GM12878 (cell line): Measurements from ENCODE around the gene IL22RA2. TPM values are rescaled to one million over a fixed set of nuclear protein-coding genes. Genes with fewer than 3 reads are reported as not detected.

Source experiments
- ATAC-seq: fragments of 200-7000 bp; cut with Tn5 transposase; 3 replicates; pipeline ENCODE4 v1.9.1; 2020; ENCODE audit warnings: mild to moderate bottlenecking, moderate library complexity
- BruUV-seq: library from RNA; stranded (reverse); fragments of 400-500 nt; replicated peaks from 2 replicates; lab custom pipeline; 2021; lab: Mats Ljungman, UMichigan
- CTCF ChIA-PET: fragments of 300-600 bp; sonication (Branson Sonifier 250); formaldehyde crosslinking; extraction: SDS; loops from one replicate; lab custom pipeline; 2021; ENCODE audit warnings: inconsistent platforms; lab: Yijun Ruan, JAX
- POLR2A ChIA-PET: fragments of 350-600 bp; formaldehyde crosslinking; extraction: SDS; loops from one replicate; lab custom pipeline; 2021; ENCODE audit warnings: inconsistent platforms; lab: Charles Lee
- RAD21 ChIA-PET: fragments of 300-600 bp; sonication (Branson Sonifier 250); formaldehyde crosslinking; loops from one replicate; lab custom pipeline; 2023; ENCODE audit warnings: antibody characterized with exemption; ENCODE audit not compliant: unreplicated experiment; lab: Charles Lee
- SMC1A ChIA-PET: fragments of 300-600 bp; sonication (Branson Sonifier 250); formaldehyde crosslinking; loops from one replicate; lab custom pipeline; 2023; ENCODE audit not compliant: unreplicated experiment, uncharacterized antibody; lab: Charles Lee
- DNase-seq: peaks from one replicate; pipeline ENCODE4 v3.0.0-alpha.2; 2011; ENCODE audit warnings: low read depth, low spot score
- FAIRE-seq: peaks from 3 replicates; lab custom pipeline; 2011; peaks lifted over from hg19 to GRCh38; lab: Jason Lieb, UNC
- H2AFZ ChIP-seq: 2 replicates; pipeline ENCODE4 v1.6.0; 2011; ENCODE audit warnings: low read depth, low read length, control low read depth; ENCODE audit not compliant: control insufficient read depth
- H3K27ac ChIP-seq: 2 replicates; pipeline ENCODE4 v1.5.1; 2011; ENCODE audit warnings: control low read depth; ENCODE audit not compliant: control insufficient read depth, insufficient read depth
- H3K27me3 ChIP-seq, 2 experiments: replicated peaks in 1 of 2; 2 replicates each; pipeline versions ENCODE4 v1.6.0 to v1.6.1; 2011; ENCODE audit warnings: low read length in 1 of 2; ENCODE audit not compliant: control insufficient read depth in 2 of 2, insufficient read depth in 2 of 2
- H3K36me3 ChIP-seq, 2 experiments: 2 replicates each; pipeline ENCODE4 v1.5.1; 2011; ENCODE audit warnings: low read length in 1 of 2; ENCODE audit not compliant: control insufficient read depth in 2 of 2, insufficient read depth in 2 of 2
- H3K4me1 ChIP-seq: 2 replicates; pipeline ENCODE4 v1.6.1; 2011; ENCODE audit warnings: mild to moderate bottlenecking, low read length, moderate library complexity, mixed read lengths; ENCODE audit not compliant: control insufficient read depth, insufficient read depth
- H3K4me2 ChIP-seq: 2 replicates; pipeline ENCODE4 v1.6.0; 2011; ENCODE audit warnings: control low read depth; ENCODE audit not compliant: control insufficient read depth, insufficient read depth
- H3K4me3 ChIP-seq: fragments of 200-600 bp; sonication (generic); 2 replicates; pipeline ENCODE4 v1.5.1; 2016
- H3K79me2 ChIP-seq: 2 replicates; pipeline ENCODE4 v1.6.0; 2011; ENCODE audit warnings: low read length; ENCODE audit not compliant: control insufficient read depth, insufficient read depth
- H3K9ac ChIP-seq: 2 replicates; pipeline ENCODE4 v1.8.0; 2011; ENCODE audit warnings: low read length, control low read depth, mixed read lengths; ENCODE audit not compliant: control insufficient read depth, insufficient read depth
- H3K9me3 ChIP-seq: replicated peaks from 3 replicates; pipeline ENCODE4 v1.5.1; 2011; ENCODE audit warnings: mild to moderate bottlenecking, low read length; ENCODE audit not compliant: control insufficient read depth, insufficient read depth
- H4K20me1 ChIP-seq: 2 replicates; pipeline ENCODE4 v1.6.0; 2011; ENCODE audit not compliant: control insufficient read depth, insufficient read depth
- BCL11A ChIP-seq: IDR thresholded peaks from 2 replicates; pipeline ENCODE4 v1.6.1; 2011; ENCODE audit warnings: low read depth, low read length
- BCL3 ChIP-seq: IDR thresholded peaks from 2 replicates; pipeline ENCODE4 v1.6.1; 2011; ENCODE audit warnings: borderline replicate concordance, low read depth, mild to moderate bottlenecking, moderate library complexity, low read length; ENCODE audit not compliant: insufficient read depth, poor library complexity, severe bottlenecking
- CEBPZ ChIP-seq: fragments of 150-350 bp; IDR thresholded peaks from 2 replicates; pipeline ENCODE4 v1.6.1; 2016; ENCODE audit warnings: low read depth, low read length
- CREB1 ChIP-seq: IDR thresholded peaks from 2 replicates; pipeline ENCODE4 v1.6.1; 2012; ENCODE audit warnings: low read depth, mild to moderate bottlenecking, inconsistent platforms
- CREM ChIP-seq: IDR thresholded peaks from 2 replicates; pipeline ENCODE4 v1.6.1; 2014; ENCODE audit warnings: antibody characterized with exemption, low read depth
- GABPA ChIP-seq: IDR thresholded peaks from 2 replicates; pipeline ENCODE4 v1.6.1; 2014; ENCODE audit warnings: antibody characterized with exemption, low read depth, mild to moderate bottlenecking, inconsistent platforms
- IKZF2 ChIP-seq, 2 experiments: fragments of 450-650 bp; IDR thresholded peaks; 2 replicates each; pipeline ENCODE4 v1.6.1; 2017; ENCODE audit warnings: mild to moderate bottlenecking in 2 of 2, moderate library complexity in 2 of 2
- IRF4 ChIP-seq: IDR thresholded peaks from 2 replicates; pipeline ENCODE4 v1.6.1; 2011; ENCODE audit warnings: low read depth, low read length
- POU2F2 ChIP-seq: IDR thresholded peaks from 3 replicates; pipeline ENCODE4 v1.6.1; 2011; ENCODE audit warnings: low read depth, mild to moderate bottlenecking, low read length, borderline replicate concordance
- RBBP5 ChIP-seq: fragments of 200-600 bp; sonication (generic); conservative IDR thresholded peaks from 2 replicates; pipeline ENCODE4 v1.6.1; 2016
- RELB ChIP-seq: fragments of 450-650 bp; IDR thresholded peaks from 2 replicates; pipeline ENCODE4 v1.6.1; 2017; ENCODE audit warnings: low read depth, mild to moderate bottlenecking, moderate library complexity
- REST ChIP-seq: IDR thresholded peaks from 2 replicates; pipeline ENCODE4 v1.6.1; 2012; ENCODE audit warnings: mild to moderate bottlenecking, low read depth, low read length
- SUZ12 ChIP-seq: fragments of 200-600 bp; sonication (generic); IDR thresholded peaks from one replicate; pipeline ENCODE4 v1.6.1; 2018; ENCODE audit warnings: antibody characterized with exemption, mild to moderate bottlenecking; ENCODE audit not compliant: unreplicated experiment
- WRNIP1 ChIP-seq: IDR thresholded peaks from 2 replicates; pipeline ENCODE4 v1.6.1; 2011; ENCODE audit warnings: low read depth, low read length, improper control_type of control experiment, borderline replicate concordance
- ZBED1 ChIP-seq: IDR thresholded peaks from 2 replicates; pipeline ENCODE4 v1.6.1; 2016; ENCODE audit warnings: borderline replicate concordance
- ZNF217 ChIP-seq: fragments of 450-650 bp; IDR thresholded peaks from 2 replicates; pipeline ENCODE4 v1.6.1; 2017; ENCODE audit warnings: antibody characterized with exemption, mild to moderate bottlenecking
- in situ Hi-C: fragments of 300-500 bp; cut with MboI; formaldehyde crosslinking; loops from 9 replicates; pipeline ENCODE4 v1.14.3; 2018; ENCODE audit warnings: mixed read lengths
- intact Hi-C: fragments of 100-400 bp; cut with micrococcal nuclease; formaldehyde crosslinking; loops from one replicate; pipeline ENCODE4 v1.14.2; 2022; ENCODE audit not compliant: unreplicated experiment
- polyA plus RNA-seq, 11 experiments: library from polyadenylated mRNA; depleted of rRNA in 4 of 11; unstranded in 6 of 11; stranded (reverse) in 5 of 11; fragments of >200 nt; fragmentation: Nextera tagmentation in 4 of 11; fragmentation: Illumina TruSeq in 1 of 11; extraction: Ambion mirVana in 4 of 11; extraction: Trizol in 1 of 11; gene quantifications; 1 replicate in 1 of 11; 2 replicates in 10 of 11; pipeline versions ENCODE4 v1.2.1 to v1.2.3, GENCODE V29; 2011 to 2016; ENCODE audit warnings: inconsistent platforms in 2 of 11, missing spikeins in 2 of 11, low read depth in 1 of 11
- total RNA-seq, 4 experiments: library from RNA; depleted of rRNA in 3 of 4; stranded (reverse); fragments of >200 nt in 3 of 4; fragmentation: Illumina TruSeq in 1 of 4; extraction: Trizol in 1 of 4; gene quantifications; 2 replicates each; pipeline versions ENCODE4 v1.2.1 to v1.2.3, GENCODE V29; 2013 to 2021

The IL22RA2 gene
- total and polyA plus RNA-seq, 10 of the 15 experiments (the other 5 are each of a cell fraction or from before 2014, with no cell fraction given): 0.05 to 0.22 (median 0.09) TPM; not detected in 3

- no peak overlapping the region for H3K9ac ChIP-seq
- FAIRE-seq (no peak), ATAC-seq (no peak)
- no peaks in the 10 kb centered on the region for H3K27me3 ChIP-seq
- no peak overlapping the region for H3K4me2 ChIP-seq
- no peak overlapping the region for H2AFZ ChIP-seq
- RAD21 ChIA-PET: interaction anchor here (1.1 to 1.3 kb wide), 3 partner anchors 8 to 88 kb away, joined by 3 to 4 read pairs (median 3); no protein-coding TSS in a partner anchor
- TF ChIP-seq ZBED1 (no peak), BCL11A (no peak), REST (no peak), GABPA (no peak), IKZF2 (IDR thresholded peaks at IDR 0.05) (no peak), POU2F2 (no peak), CEBPZ (no peak), CREB1 (no peak), CREM (no peak), BCL3 (no peak), RBBP5 (no peak), SUZ12 (no peak), ZNF217 (no peak), IRF4 (no peak), RELB (no peak), WRNIP1 (no peak)
- TF ChIP-seq, all 136 proteins: peak for 0
- POLR2A ChIA-PET: interaction anchor here (0.6 to 1.0 kb wide), 2 partner anchors 8 to 212 kb away, joined by 3 read pairs; no protein-coding TSS in a partner anchor
- Histone ChIP-seq H3K4me1 (no peaks in the 10 kb centered on the region), H3K4me3 (no peak overlapping the region), H4K20me1 (no peaks in the 10 kb centered on the region), H3K9me3 (peaks cover 15% of the 10 kb centered on the region), H3K36me3 (no peaks in the 10 kb centered on the region), H3K79me2 (no peaks in the 10 kb centered on the region), H3K27ac (no peak overlapping the region)
- SMC1A ChIA-PET: interaction anchor here (0.9 to 1.5 kb wide), 4 partner anchors 12 to 35 kb away, joined by 3 to 7 read pairs (median 4); no protein-coding TSS in a partner anchor
- BruUV-seq: no TSS peak
- intact Hi-C loops: no loop called here
- in situ Hi-C loops: no loop called here
- CTCF ChIA-PET: interaction anchor here (0.9 to 2.0 kb wide), 4 partner anchors 9 to 337 kb away, joined by 3 to 7 read pairs (median 6); no protein-coding TSS in a partner anchor
- DNase-seq: no peak
Measured at GRCh38 chr6:137182654-137183073, 9.2 kb upstream of the IL22RA2 start.
